Hepatocyte (in vitro differentiated cells): ENCODE data around the gene OR8D1. TPM values are rescaled to one million over a fixed set of nuclear protein-coding genes. Genes with fewer than 3 reads are reported as not detected.

Experiments
- DNase-seq: peaks from one replicate; pipeline ENCODE4 v3.0.0-alpha.2; 2016; ENCODE audit warnings: low spot score
- H2AFZ ChIP-seq: fragments of 200-600 bp; sonication (generic); 2 replicates; pipeline ENCODE4 v1.6.0; 2016; ENCODE audit warnings: antibody characterized with exemption, mild to moderate bottlenecking
- H3K27ac ChIP-seq: fragments of 200-600 bp; sonication (generic); 2 replicates; pipeline ENCODE4 v1.5.1; 2016; ENCODE audit warnings: mild to moderate bottlenecking
- H3K27me3 ChIP-seq: fragments of 200-600 bp; sonication (generic); 2 replicates; pipeline ENCODE4 v1.6.1; 2016
- H3K36me3 ChIP-seq: fragments of 200-600 bp; sonication (generic); replicated peaks from 2 replicates; pipeline ENCODE4 v1.5.1; 2016; ENCODE audit warnings: low read depth; ENCODE audit not compliant: insufficient read depth
- H3K4me1 ChIP-seq: fragments of 200-600 bp; sonication (generic); 2 replicates; pipeline ENCODE4 v1.5.1; 2016; ENCODE audit warnings: mild to moderate bottlenecking, moderate library complexity; ENCODE audit not compliant: insufficient read depth
- H3K4me2 ChIP-seq: fragments of 200-600 bp; sonication (generic); 2 replicates; pipeline ENCODE4 v1.6.0; 2016
- H3K4me3 ChIP-seq: fragments of 200-600 bp; sonication (generic); 2 replicates; pipeline ENCODE4 v1.5.1; 2016; ENCODE audit warnings: mild to moderate bottlenecking
- H3K79me2 ChIP-seq: fragments of 200-600 bp; sonication (generic); 2 replicates; pipeline ENCODE4 v1.6.0; 2017; ENCODE audit warnings: mild to moderate bottlenecking
- H3K9me2 ChIP-seq: fragments of 200-600 bp; sonication (generic); replicated peaks from 2 replicates; pipeline ENCODE4 v1.6.0; 2017; ENCODE audit warnings: mild to moderate bottlenecking; ENCODE audit not compliant: insufficient read depth
- H3K9me3 ChIP-seq: fragments of 200-600 bp; sonication (generic); 2 replicates; pipeline ENCODE4 v1.5.1; 2016; ENCODE audit warnings: low read depth, mild to moderate bottlenecking
- H4K20me1 ChIP-seq: fragments of 200-600 bp; sonication (generic); 2 replicates; pipeline ENCODE4 v1.6.0; 2016; ENCODE audit warnings: mild to moderate bottlenecking; ENCODE audit not compliant: insufficient read depth, poor library complexity, severe bottlenecking
- EZH2 ChIP-seq: fragments of 200-600 bp; sonication (generic); IDR thresholded peaks from 2 replicates; pipeline ENCODE4 v1.6.1; 2016; ENCODE audit warnings: antibody characterized with exemption, mild to moderate bottlenecking, borderline replicate concordance
- EZH2phosphoT487 ChIP-seq: fragments of 200-600 bp; sonication (generic); IDR thresholded peaks from one replicate; pipeline ENCODE4 v1.6.1; 2018; ENCODE audit warnings: antibody characterized with exemption, mild to moderate bottlenecking, low read depth, moderate library complexity; ENCODE audit not compliant: unreplicated experiment, severe bottlenecking
- WGBS: methylation state at CpG from one replicate; pipeline ENCODE4 v1.1.6; 2016; ENCODE audit warnings: low lambda C conversion rate; ENCODE audit errors: missing lambda C conversion rate; 5-methylcytosine and 5-hydroxymethylcytosine counted together
- polyA plus RNA-seq: library from polyadenylated mRNA; unstranded; fragments of >200 nt; fragmentation: Nextera tagmentation; extraction: Ambion mirVana; gene quantifications from 2 replicates; pipeline ENCODE4 v1.2.1, GENCODE V29; 2016
- total RNA-seq: library from RNA; depleted of rRNA; stranded (reverse); fragments of >200 nt; gene quantifications from 2 replicates; pipeline ENCODE4 v1.2.3, GENCODE V29; 2014
- TF ChIP-seq, protein P1 (sequence below): fragments of 200-600 bp; sonication (generic); IDR thresholded peaks from 2 replicates; pipeline ENCODE4 v1.5.1; 2016; ENCODE audit warnings: antibody characterized with exemption, mild to moderate bottlenecking; ENCODE audit not compliant: poor library complexity

The OR8D1 gene
- total and polyA plus RNA-seq, 2 experiments from 2014 or later, result not detected

DNA sequence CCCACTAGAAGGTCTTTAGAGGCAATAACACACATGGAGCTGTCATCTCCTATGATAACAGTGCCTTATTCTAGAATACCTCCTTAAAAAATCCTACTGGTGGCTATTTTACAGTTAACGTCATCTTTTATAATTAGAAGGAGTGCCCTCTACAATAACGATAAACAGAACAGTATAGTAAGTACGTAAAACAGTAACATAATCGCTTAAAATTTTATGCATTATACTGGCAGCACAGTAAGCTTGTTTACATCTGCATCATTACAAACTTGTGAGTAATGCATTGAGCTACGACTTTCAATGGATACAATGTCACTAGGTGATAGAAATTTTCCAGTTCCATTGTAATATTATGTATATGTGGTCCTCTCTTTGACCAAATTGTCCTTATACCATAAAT, 30.6 kb upstream of the OR8D1 start:
- no peak overlapping the region for H2AFZ ChIP-seq
- H3K79me2 ChIP-seq, result no peaks in the 10 kb centered on the region
- no peaks in the 10 kb centered on the region for H3K4me1 ChIP-seq
- H3K27ac ChIP-seq, result no peak overlapping the region
- H3K9me3 ChIP-seq, result no peaks in the 10 kb centered on the region
- H3K4me3 ChIP-seq, result no peak overlapping the region
- TF ChIP-seq, protein P1, sequence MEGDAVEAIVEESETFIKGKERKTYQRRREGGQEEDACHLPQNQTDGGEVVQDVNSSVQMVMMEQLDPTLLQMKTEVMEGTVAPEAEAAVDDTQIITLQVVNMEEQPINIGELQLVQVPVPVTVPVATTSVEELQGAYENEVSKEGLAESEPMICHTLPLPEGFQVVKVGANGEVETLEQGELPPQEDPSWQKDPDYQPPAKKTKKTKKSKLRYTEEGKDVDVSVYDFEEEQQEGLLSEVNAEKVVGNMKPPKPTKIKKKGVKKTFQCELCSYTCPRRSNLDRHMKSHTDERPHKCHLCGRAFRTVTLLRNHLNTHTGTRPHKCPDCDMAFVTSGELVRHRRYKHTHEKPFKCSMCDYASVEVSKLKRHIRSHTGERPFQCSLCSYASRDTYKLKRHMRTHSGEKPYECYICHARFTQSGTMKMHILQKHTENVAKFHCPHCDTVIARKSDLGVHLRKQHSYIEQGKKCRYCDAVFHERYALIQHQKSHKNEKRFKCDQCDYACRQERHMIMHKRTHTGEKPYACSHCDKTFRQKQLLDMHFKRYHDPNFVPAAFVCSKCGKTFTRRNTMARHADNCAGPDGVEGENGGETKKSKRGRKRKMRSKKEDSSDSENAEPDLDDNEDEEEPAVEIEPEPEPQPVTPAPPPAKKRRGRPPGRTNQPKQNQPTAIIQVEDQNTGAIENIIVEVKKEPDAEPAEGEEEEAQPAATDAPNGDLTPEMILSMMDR, result no peak
- TF ChIP-seq EZH2phosphoT487 (no peak), EZH2 (no peak)
- no peaks in the 10 kb centered on the region for H3K9me2 ChIP-seq
- no peak for DNase-seq
- no peaks in the 10 kb centered on the region for H4K20me1 ChIP-seq
- no peaks in the 10 kb centered on the region for H3K36me3 ChIP-seq
- 78% methylated on average over 5 of the region's 5 CpGs for WGBS
- H3K27me3 ChIP-seq, result no peaks in the 10 kb centered on the region
- H3K4me2 ChIP-seq, result no peak overlapping the region

DNA sequence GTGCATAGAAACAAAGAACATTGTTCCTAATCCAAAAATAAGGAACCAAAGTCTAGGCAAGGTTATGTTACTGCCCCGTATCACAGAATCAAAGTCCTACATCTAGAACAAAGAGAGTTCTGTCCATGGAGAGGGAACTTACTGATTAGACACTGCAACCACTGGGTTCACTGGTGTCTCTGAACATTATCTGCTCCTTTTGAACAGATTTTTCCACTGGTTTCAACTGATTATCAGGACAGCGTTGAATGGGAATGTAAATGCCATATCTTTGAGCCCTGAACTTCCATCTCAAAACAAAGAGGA, 26.3 kb upstream of the OR8D1 start:
- no peaks in the 10 kb centered on the region for H3K9me2 ChIP-seq
- H3K4me2 ChIP-seq, result no peak overlapping the region
- DNase-seq, result no peak
- no peaks in the 10 kb centered on the region for H3K9me3 ChIP-seq
- 66% methylated on average over 2 of the region's 2 CpGs for WGBS
- H2AFZ ChIP-seq, result no peak overlapping the region
- H3K4me1 ChIP-seq, result no peaks in the 10 kb centered on the region
- no peaks in the 10 kb centered on the region for H3K27me3 ChIP-seq
- H3K27ac ChIP-seq, result no peak overlapping the region
- no peak overlapping the region for H3K4me3 ChIP-seq
- TF ChIP-seq, protein P1, result no peak
- no peak for TF ChIP-seq EZH2
- no peak for TF ChIP-seq EZH2phosphoT487
- no peaks in the 10 kb centered on the region for H4K20me1 ChIP-seq
- H3K36me3 ChIP-seq, result no peaks in the 10 kb centered on the region
- H3K79me2 ChIP-seq, result no peaks in the 10 kb centered on the region

- Histone ChIP-seq H3K9me3 (no peaks in the 10 kb centered on the region), H4K20me1 (no peaks in the 10 kb centered on the region), H3K79me2 (no peaks in the 10 kb centered on the region), H3K4me3 (no peak overlapping the region), H3K27me3 (no peaks in the 10 kb centered on the region), H3K36me3 (no peaks in the 10 kb centered on the region), H2AFZ (no peak overlapping the region), H3K4me1 (no peaks in the 10 kb centered on the region), H3K27ac (no peak overlapping the region), H3K4me2 (no peak overlapping the region), H3K9me2 (no peaks in the 10 kb centered on the region)
- WGBS, result 79% methylated on average over 6 of the region's 6 CpGs
- TF ChIP-seq, protein P1, result no peak
- no peak for TF ChIP-seq EZH2
- TF ChIP-seq EZH2phosphoT487, result no peak
- DNase-seq, result no peak
These were observed 25.8 kb upstream of the OR8D1 start for GRCh38 chr11:124339396-124340141.

DNA sequence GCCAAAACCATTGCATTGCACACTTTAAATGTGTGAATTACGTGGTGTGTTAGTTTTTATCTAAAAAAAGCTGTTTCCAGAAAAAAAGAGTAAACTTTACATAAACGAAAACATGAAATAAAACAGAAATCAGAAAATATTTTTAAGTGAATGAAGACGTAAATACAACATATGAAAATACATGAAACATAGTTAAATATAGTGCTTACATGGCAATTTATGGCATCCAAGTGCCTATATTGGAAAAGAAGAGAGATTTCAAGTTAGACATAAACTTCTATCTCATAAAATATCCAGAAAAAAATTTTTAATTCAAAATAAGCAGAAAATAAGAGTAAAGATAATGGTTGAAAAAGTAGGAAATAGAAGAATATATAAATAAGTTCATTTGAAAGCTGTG, 18.1 kb upstream of the OR8D1 start:
- H4K20me1 ChIP-seq, result no peaks in the 10 kb centered on the region
- H2AFZ ChIP-seq, result no peak overlapping the region
- H3K9me2 ChIP-seq, result no peaks in the 10 kb centered on the region
- no peaks in the 10 kb centered on the region for H3K79me2 ChIP-seq
- no peak overlapping the region for H3K27ac ChIP-seq
- WGBS, result 82% methylated on average over 3 of the region's 3 CpGs
- no peak for DNase-seq
- no peak overlapping the region for H3K4me2 ChIP-seq
- H3K9me3 ChIP-seq, result no peaks in the 10 kb centered on the region
- TF ChIP-seq EZH2phosphoT487 (no peak), EZH2 (no peak)
- TF ChIP-seq, protein P1, result no peak
- H3K27me3 ChIP-seq, result no peaks in the 10 kb centered on the region
- no peak overlapping the region for H3K4me3 ChIP-seq
- H3K4me1 ChIP-seq, result no peaks in the 10 kb centered on the region
- H3K36me3 ChIP-seq, result no peaks in the 10 kb centered on the region
